Ovary (tissue), 3 donors: Measurements from ENCODE around the gene LIAS.

ENCODE experiments used
- POLR2A ChIP-seq: fragments of 450-650 bp; IDR thresholded peaks from one replicate; pipeline ENCODE4 v1.6.1; 2017; ENCODE audit warnings: antibody characterized with exemption, mild to moderate bottlenecking, moderate library complexity
- TF ChIP-seq, protein P1 (sequence below), 3 donors: fragments of 450-650 bp in 2 of 3; fragments of 200-600 bp in 1 of 3; IDR thresholded peaks; one replicate each; pipeline versions ENCODE4 v1.5.1 to v1.8.0; 2016 to 2022; ENCODE audit warnings: antibody characterized with exemption in 3 of 3, mild to moderate bottlenecking in 1 of 3
- donor health status: DM: no; HTN: no; CAD: no.

DNA sequence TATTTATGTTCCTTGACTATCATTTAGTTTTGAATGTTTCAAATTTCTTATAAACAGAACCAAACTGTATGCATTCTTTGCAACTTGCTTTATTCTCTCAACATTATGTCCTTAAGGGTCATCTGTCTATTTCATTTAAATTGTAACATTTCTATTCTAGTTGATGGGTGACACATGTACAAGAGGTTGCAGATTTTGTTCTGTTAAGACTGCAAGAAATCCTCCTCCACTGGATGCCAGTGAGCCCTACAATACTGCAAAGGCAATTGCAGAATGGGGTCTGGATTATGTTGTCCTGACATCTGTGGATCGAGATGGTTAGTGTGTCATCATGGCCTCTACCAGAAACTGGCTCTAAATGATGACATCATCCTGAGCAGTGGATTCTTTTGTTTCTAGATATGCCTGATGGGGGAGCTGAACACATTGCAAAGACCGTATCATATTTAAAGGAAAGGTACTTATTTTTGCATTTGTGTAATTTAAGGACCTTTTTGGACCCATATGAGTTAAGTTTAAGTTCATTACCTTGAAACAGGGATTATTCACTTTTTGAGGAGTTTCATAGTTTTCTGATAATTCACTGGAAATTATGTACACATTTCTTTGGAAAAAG, 6.1 kb downstream of the LIAS start:
- TF ChIP-seq, protein P1, sequence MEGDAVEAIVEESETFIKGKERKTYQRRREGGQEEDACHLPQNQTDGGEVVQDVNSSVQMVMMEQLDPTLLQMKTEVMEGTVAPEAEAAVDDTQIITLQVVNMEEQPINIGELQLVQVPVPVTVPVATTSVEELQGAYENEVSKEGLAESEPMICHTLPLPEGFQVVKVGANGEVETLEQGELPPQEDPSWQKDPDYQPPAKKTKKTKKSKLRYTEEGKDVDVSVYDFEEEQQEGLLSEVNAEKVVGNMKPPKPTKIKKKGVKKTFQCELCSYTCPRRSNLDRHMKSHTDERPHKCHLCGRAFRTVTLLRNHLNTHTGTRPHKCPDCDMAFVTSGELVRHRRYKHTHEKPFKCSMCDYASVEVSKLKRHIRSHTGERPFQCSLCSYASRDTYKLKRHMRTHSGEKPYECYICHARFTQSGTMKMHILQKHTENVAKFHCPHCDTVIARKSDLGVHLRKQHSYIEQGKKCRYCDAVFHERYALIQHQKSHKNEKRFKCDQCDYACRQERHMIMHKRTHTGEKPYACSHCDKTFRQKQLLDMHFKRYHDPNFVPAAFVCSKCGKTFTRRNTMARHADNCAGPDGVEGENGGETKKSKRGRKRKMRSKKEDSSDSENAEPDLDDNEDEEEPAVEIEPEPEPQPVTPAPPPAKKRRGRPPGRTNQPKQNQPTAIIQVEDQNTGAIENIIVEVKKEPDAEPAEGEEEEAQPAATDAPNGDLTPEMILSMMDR (IDR thresholded peaks at IDR 0.05) = no peak
- TF ChIP-seq POLR2A = no peak
